ENCODE measurements around the gene ODAPH. TPM values are rescaled to one million over a fixed set of nuclear protein-coding genes. Genes with fewer than 3 reads are reported as not detected.
A peak's percentile ranks its signal among the peaks of the same experiment; 100 is the strongest.

ODAPH gene
- total and polyA plus RNA-seq, 2 of the 4 experiments (the other 2 are of a cell fraction), result not detected

GRCh38 chr4:75552452-75552851 lies 3.4 kb upstream of the ODAPH start:
- H2AK9ac ChIP-seq (replicated peaks; ENCODE audit: low read depth, low read length, poor library complexity), result no peak overlapping the region
- no peak overlapping the region for H3K9ac ChIP-seq (ENCODE audit: low read depth, low read length)
- no peak overlapping the region for H3K23ac ChIP-seq (ENCODE audit: low read depth, low read length)
- H3K27ac ChIP-seq (ENCODE audit: insufficient read depth, low read length), result no peak overlapping the region
- no peak overlapping the region for H3K14ac ChIP-seq (replicated peaks; ENCODE audit: low read depth, low read length)
- no peak overlapping the region for H2BK120ac ChIP-seq (ENCODE audit: low read depth, low read length)
- dilution Hi-C loops (cut with HindIII; ENCODE audit: low sequenced_read_pairs, unreplicated experiment) (no loop called here), in situ Hi-C loops (cut with MboI; ENCODE audit: low sequenced_read_pairs) (no loop called here), intact Hi-C loops (cut with micrococcal nuclease) (no loop called here)
- no peak overlapping the region for H2AFZ ChIP-seq (replicated peaks; ENCODE audit: low read length, poor library complexity)
- no peak overlapping the region for H3K4me3 ChIP-seq (ENCODE audit: insufficient read depth, low read depth, low read length)
- no peaks in the 10 kb centered on the region; the same call in 1 of the 2 replicates for H3K9me1 ChIP-seq (ENCODE audit: insufficient read depth, low read length)
- no peak overlapping the region for H3K56ac ChIP-seq (ENCODE audit: extremely low read depth, insufficient read depth, low read length)
- H4K5ac ChIP-seq (ENCODE audit: low read depth, low read length), result no peak overlapping the region
- no peaks in the 10 kb centered on the region for H3K79me1 ChIP-seq (ENCODE audit: low read depth in 1 of 2, low read length in 2 of 2)
- no peaks in the 10 kb centered on the region for H4K20me1 ChIP-seq (ENCODE audit: insufficient read depth, low read length)
- TF ChIP-seq FOS (IDR thresholded peaks at IDR 0.05; ENCODE audit: low read depth, low read length) (no peak), USF2 (IDR thresholded peaks at IDR 0.05; ENCODE audit: low read depth, low read length) (no peak), NFE2L2 (IDR thresholded peaks at IDR 0.05; ENCODE audit: low read depth, low read length) (no peak), RAD21 (IDR thresholded peaks at IDR 0.05; ENCODE audit: low read length) (no peak), MAFK (IDR thresholded peaks at IDR 0.05; ENCODE audit: low read depth, low read length) (no peak), POLR2A (IDR thresholded peaks at IDR 0.05; ENCODE audit: low read depth, low read length) (no peak), CHD1 (IDR thresholded peaks at IDR 0.05; ENCODE audit: low read depth, low read length) (no peak), RCOR1 (IDR thresholded peaks at IDR 0.05; ENCODE audit: insufficient replicate concordance, low read length) (no peak), SMC3 (IDR thresholded peaks at IDR 0.05; ENCODE audit: low read depth, low read length) (no peak), MXI1 (IDR thresholded peaks at IDR 0.05; ENCODE audit: borderline replicate concordance, low read depth, low read length) (no peak), MAZ (IDR thresholded peaks at IDR 0.05; ENCODE audit: borderline replicate concordance, low read depth, low read length) (no peak), CEBPB (IDR thresholded peaks at IDR 0.05; ENCODE audit: low read depth, low read length) (no peak), BHLHE40 (IDR thresholded peaks at IDR 0.05; ENCODE audit: low read depth, low read length) (no peak)
- no peaks in the 10 kb centered on the region for H3K36me3 ChIP-seq (ENCODE audit: control insufficient read depth, insufficient read depth, low read length)
- ChIA-PET CTCF (interaction anchor here (1.0 kb wide), 1 partner anchor 10 kb away, joined by 3 read pairs; no protein-coding TSS in a partner anchor), POLR2A (ENCODE audit: unreplicated experiment) (no interaction called here)
- H3K9me3 ChIP-seq (ENCODE audit: control insufficient read depth, insufficient read depth, low read length), result no peaks in the 10 kb centered on the region
- H3K27me3 ChIP-seq (ENCODE audit: control insufficient read depth, insufficient read depth, low read length), result peaks cover 6% of the 10 kb centered on the region
- no peaks in the 10 kb centered on the region for H3K4me1 ChIP-seq (ENCODE audit: control insufficient read depth, insufficient read depth, low read length)
- no TSS peak for BruUV-seq (replicated peaks)
- H2BK15ac ChIP-seq (ENCODE audit: low read depth, low read length), result no peak overlapping the region
- no peak overlapping the region for H3K4me2 ChIP-seq (ENCODE audit: low read depth, low read length)
- ATAC-seq (ENCODE audit: low read depth) (peak; percentile 46), DNase-seq (no peak)
- no peak overlapping the region for H2BK20ac ChIP-seq (ENCODE audit: low read depth, low read length)
- H3K18ac ChIP-seq (ENCODE audit: low read depth, low read length), result no peak overlapping the region
- no peak overlapping the region for H3K4ac ChIP-seq (ENCODE audit: low read depth, low read length)
- no peak overlapping the region for H4K8ac ChIP-seq (ENCODE audit: low read depth in 2 of 2, low read length in 2 of 2)
- no peak overlapping the region for H4K91ac ChIP-seq (ENCODE audit: insufficient read depth, low read depth, low read length)
- no peak overlapping the region for H2BK5ac ChIP-seq (ENCODE audit: low read depth, low read length, poor library complexity, severe bottlenecking)
- H2AK5ac ChIP-seq (ENCODE audit: low read depth, low read length), result no peak overlapping the region
